GM11168 (cell line): ENCODE data around the gene GRAMD4.

Source experiments
- in situ Hi-C: fragments of 300-500 bp; cut with MboI; formaldehyde crosslinking; loops from one replicate; pipeline ENCODE4 v1.12.0; 2022; ENCODE audit warnings: low sequenced_read_pairs; ENCODE audit not compliant: unreplicated experiment

GRAMD4 gene

DNA sequence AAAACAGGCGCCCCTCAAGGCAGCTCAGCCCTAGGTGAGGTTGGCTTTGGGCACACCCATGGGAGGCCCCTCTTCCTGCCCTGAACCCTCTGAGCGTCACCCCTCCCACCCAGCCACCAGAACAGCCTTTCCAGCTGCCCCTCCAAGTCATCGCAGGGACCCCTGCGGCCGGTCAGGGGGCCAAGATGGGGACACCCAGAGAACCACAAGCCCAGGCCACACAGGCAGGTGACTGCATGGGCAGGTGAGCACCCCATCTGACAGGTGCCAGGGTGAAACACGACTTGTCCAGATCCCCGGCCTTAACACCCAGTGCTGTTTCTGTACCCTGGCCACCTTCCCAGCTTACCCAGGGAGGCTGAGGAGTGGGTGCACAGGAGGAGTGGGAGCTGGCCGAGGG is 24.6 kb upstream of the GRAMD4 start:
- in situ Hi-C loops: no loop called here

DNA sequence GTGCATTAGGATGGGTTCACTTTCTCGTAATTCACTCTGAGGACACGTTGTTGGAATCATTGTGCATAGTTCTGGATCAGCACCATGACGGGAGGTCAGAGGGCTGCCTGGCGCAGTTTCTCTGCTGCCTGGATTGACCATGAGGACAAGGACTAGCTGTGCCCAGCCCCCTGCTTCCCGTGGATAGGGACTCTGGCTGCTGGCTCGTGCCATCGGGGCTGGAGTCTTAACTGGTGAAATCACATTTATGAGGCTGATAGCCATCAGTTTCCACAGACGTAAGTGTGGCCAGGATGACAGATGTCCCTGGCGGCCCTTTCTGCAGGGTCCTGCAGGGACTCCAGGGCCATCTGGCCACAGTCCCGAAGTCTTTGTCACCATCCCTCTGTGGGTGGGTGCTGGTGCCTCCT is 24.1 kb upstream of the GRAMD4 start:
- in situ Hi-C loops: no loop called here

DNA sequence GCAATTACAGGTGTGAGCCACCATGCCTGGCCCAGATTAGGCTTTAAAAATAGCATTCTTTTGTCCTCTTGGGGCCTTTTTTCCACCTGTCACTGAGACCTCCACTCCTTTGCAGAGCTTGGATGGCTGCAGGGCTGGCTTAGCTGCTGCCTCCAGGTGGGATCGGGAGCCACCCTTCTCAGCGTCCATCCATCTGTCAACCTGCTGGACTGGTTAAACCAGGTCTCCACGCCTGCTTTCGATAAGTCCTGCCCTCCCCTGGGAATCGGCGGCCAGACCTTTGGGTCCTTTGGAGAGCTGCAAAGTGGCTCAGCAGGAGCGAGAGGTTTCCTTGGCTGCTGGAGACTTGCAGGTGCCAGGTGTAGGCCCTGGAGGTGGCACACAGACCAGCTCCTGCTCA is 23.4 kb upstream of the GRAMD4 start:
- in situ Hi-C loops: no loop called here

DNA sequence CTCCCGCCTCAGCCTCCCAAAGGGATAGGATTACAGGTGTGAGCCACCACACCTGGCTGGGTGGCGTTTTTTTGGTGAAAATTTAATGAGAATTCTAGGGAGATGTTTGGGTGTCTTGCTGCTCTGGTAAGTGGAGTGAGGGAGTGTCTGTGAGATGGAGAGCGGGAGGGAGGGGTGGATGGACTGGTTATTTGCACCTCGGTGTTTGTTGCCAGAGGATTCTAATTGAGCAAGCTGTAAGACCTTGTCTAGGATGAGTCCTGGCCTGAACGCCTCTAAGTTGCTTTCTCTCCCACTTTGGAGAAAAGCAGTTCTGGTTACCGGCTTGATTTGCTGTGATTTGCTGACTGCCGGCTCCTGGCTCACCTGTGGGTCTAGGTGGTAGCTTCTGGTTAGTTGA is 22.0 kb upstream of the GRAMD4 start:
- in situ Hi-C loops: no loop called here

DNA sequence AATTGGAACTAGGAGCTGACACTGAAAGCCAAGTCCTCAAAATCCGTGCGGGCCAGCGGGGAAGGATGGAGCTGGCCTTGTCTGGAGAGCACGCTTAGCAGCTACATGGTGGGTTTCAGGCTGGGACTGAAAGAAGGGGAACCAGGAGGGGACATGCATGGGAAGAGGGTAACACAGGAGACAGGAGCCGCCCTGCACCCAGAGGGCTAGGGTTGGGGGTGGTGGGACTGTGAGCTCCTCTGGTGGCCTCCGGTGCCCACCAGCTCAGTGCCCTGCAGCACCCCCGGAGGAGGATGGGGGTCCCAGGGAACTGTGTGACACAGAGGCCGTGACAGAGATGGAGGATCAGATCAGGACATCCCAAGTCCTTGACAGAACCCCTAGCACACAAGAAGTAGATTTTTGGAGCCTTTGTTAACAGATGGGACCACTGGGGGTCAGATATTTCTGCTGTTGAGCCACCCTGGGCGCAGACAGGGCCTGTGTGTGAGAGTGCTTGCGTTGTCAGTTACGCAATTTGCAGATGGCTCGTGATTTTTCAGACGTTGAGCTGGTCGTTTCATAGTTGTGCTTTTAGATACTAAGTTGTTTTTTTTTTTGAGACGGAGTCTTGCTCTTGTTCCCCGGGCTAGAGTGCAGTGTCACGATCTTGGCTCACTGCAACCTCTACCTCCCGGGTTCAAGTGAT is 21.3 kb upstream of the GRAMD4 start:
- in situ Hi-C loops: no loop called here

DNA sequence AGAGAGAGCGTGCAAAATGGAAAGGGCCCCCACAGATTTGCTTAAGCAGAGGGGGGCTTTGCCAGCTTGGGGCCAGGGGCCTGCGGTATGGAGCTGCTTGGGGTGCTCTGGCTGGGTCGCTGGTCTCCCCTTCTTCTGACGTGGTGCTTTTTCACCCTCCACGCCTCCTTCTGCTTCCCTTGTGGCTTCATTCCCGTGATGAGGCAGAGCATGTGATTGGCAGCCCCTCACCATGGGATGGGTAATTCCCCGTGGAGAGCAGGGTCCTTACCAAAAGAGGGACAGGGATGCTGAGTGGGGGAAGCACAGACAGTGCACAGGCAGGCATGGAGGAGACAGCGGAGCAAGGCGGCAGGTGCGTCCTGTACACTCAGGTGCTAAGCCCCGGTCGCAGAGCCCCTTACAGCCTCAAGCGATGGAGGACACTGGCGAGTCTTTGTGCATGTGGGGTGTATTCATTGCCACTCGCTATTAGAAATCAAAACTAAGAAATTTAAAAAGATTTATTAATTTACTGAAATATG is 19.9 kb upstream of the GRAMD4 start:
- in situ Hi-C loops: no loop called here

DNA sequence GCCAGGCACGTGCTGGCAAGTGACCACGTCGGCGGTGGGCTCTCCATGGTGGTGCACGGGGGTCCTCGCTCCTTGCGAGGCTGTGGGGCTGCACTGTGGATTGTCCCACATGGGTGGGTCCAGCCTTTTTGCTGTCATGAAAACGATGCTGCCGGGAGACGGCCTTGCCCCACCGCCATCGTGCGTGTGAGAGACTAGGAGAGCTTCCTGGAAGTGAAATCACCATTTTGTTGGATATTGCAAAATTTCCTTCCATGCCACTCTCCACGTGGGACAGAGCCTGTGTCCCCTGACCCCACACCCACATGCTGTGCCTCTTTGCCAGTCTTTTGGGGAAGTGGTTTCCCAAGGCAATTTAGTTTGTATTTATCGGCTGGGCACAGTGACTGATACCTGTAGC is 18.2 kb upstream of the GRAMD4 start:
- in situ Hi-C loops: no loop called here

DNA sequence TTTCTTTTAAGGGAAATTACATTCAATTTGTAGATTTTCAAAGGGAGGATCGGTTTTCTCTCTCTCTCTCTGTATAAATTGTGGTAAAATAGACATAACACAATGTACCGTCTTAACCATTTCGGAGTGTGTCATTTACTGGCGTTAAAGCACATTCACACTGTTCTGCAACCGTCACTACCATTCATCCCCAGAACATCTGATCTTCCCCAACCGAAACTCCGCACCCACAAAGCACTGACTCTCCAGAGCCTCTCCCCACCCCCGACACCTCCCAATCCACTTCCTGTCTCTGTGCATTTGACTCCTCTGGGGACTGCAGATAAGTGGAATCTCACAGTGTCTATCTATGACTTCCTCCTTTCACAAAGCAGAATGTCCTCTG is 15.9 kb upstream of the GRAMD4 start:
- in situ Hi-C loops: no loop called here

DNA sequence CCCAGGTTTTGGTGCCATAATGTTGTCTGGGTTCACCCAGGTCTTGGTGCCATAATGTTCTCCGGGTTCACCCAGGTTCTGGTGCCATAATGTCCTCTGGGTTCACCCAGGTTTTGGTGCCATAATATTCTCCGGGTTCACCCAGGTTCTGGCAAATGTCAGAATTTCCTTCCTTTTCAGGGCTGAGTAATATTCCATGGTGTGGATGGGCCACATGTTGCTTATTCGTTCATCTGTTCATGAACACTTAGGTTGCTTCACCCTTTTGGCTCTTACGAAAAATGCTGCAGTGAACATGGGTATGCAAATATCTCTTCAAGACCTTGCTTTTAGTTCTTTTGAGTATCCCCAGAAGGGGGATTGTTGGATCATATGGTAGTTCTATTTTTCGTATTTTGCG is 15.1 kb upstream of the GRAMD4 start:
- in situ Hi-C loops: no loop called here

DNA sequence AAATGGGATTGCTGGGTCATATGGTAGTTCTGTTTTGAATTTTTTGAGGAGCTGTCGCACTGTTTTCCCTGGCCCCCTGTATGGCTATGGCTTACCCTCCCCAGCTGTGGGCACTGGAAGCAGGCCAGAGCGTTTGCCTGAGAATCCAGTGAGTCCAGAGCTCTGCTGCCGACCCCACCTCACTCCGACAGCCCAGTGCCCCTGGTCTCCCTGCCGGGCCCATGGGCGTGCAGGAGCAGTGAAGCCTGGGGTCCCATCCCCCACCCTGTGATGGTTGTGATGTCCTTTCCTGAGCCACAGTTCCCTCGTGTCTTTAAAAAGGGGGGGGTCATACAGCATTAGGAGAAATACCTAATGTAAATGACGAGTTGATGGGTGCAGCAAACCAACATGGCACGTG is 13.3 kb upstream of the GRAMD4 start:
- in situ Hi-C loops: no loop called here

DNA sequence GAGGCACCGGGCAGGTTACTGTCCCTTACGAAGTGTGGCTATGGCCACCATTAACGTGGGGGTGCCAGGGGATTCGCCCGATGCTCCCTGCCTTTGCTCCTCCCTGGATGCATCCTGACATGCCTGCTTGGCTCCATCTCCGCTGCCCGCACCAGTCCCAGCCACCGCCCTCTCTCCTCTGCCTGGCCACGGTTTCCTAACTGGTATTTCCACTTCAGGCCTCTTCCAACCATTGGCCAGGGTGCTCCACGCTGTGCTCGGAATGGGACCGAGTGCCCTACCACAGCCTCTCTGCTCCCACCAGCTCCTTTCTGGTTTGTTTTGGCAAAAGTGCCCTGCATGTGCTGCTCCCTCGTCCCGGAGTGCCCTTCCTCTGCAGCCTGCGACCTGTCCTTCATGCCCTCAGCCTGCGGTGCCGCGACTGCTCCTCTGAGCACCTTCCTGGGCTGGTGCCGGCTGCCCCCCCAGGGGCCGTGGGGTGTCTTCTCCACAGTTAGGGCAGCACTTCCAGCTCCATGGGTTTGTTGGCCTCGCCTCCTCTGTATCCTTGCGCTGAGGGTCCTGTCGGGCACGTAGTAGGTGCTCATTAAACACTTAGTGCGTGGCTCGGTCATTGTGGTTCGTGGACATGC is 12.6 kb upstream of the GRAMD4 start:
- in situ Hi-C loops: no loop called here

DNA sequence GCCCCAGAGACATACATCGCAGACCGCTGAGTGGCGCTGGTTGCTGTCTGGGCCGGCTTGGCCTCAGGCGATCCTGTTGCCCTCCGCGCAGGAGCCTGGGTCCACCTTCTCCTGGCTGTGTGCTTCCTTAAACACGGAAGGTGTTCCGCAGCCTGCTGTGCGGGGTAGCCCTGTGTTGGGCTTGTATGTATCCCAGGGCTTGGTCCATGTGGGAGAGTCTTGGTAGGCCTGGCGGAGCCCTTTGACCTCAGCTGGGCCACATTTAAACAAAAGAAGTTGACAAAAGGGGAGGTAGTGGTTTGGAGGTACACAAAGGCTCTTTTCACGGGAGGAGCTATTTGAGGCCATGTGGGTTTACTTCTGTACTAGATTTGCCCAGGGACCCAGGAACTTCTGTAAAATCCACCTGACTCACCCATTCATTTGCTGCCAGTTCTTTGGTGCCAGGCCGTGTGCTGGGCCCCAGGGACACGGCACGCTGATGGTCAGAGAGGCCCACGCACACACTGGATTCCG is 11.0 kb upstream of the GRAMD4 start:
- in situ Hi-C loops: no loop called here

DNA sequence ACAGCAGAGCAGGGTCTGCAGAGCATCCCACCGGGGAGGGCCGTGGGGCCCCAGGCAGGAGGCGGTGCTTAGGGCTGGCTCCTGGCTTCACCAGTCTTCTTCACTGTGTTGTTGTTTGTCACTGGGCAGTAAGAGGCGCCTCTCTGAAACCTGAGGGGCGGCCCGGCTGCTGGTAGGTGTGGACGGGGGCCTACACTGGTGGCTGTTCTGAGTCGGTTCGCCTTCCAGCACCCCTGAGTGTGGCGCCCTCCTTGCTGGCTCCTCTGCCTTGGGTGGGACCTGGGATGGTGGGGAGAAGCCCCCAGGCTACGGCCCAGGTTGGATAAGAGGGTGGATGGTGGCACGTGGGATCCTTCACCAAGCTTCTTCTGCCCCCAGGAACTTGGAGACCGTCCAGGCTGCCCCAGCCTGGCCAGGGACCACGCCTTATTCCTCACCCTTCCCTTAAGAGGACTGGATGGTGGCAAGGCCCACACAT is 10.4 kb upstream of the GRAMD4 start:
- in situ Hi-C loops: no loop called here

DNA sequence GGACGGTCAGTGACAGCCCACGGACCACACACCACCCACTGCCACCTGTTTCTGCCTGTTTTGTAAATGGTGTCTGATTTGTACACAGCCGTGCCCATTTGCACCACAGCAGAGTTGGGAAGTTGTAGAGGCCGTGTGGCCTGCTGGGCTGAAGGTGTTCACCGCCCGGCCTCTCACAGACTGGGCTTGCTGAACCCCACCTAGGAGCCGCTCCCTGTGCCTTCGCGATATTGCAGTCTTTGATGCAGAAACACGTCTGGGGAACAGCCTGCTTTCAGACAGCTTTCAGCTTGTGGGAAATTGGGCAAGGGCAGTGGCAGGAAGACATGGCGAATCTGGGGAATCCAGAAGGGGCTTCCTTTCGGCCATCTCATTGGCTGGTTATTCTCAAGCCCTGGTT is 9.8 kb upstream of the GRAMD4 start:
- in situ Hi-C loops: no loop called here

DNA sequence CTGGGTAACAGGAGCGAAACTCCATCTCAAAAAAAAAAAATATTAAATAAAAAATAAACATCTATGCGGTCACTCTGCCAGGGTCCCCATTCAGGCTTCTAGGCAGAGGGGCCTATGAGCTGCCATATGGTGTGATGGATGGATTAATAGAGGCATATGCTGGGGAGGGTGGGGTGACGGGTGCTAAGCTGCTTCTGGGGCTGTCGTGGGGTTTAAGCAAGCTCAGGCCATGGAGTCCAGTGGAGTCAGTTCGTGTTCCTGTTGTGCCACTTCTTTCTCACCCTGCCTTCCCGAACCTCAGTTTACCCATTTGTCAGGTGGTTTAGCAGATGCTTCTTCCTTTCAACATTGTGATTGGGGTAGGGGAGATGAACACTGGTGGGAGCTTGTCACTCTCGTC is 9.0 kb upstream of the GRAMD4 start:
- in situ Hi-C loops: no loop called here

DNA sequence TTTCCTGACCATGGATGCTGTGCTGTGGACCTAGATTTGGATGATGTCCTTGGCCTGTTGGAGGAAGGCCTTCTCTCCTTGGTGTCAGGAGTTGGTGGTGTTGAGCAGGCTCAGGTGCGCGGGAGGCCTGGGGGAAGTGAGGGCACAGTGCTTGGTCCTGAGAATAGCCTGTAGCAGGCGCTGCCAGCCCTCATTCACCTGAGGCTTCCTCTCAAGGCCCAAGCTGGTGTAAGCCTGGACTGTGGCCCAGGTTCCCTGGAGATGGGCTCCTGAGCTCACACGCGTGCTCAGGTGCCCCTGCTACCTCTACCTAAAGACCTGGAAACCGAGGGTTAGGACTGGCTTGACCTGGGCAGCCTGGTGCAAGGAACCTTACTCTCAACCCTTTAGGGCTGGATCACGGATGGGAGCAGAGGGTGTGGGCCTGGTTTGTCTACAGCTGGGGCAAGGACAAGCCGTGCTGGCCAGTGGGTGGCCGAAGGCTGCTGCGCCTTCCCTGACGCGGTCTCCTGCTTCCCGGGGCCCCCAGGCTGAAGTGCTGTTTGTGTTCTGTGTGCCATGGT is 7.8 kb upstream of the GRAMD4 start:
- in situ Hi-C loops: no loop called here

DNA sequence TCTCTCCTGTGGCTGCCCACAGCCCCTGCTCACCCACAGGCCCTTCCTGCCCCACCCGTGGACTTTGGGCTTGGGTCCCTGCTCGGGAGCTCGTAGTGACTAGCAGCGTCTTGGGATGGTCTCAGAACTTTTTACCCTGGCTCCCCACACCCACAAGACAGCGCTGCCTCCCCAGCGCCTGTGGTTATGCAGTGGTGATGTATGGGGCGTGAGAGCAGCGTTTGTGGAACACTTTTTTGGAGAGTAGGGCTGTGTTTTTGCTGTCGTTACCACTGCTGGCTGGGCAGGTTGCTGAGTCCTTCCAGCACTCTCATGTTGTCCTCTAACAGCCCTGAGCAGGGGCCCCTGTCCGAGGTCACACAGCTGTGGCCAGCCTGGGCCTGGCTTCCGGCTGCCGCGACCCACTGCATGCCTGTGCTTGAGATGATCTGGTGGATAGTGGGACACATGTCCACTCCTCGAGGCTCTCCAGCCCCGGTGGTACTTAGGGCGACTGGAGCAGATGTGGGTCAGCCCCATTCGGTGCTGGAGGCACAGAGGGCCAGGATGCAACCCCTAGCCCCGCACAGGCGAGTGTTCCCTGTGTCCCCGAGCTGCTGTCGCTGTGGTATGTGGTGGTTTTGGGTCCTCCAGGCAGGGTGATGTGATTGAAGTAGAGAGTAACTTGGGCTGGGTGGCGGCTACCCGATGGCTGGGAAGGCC is 7.1 kb upstream of the GRAMD4 start:
- in situ Hi-C loops: no loop called here

DNA sequence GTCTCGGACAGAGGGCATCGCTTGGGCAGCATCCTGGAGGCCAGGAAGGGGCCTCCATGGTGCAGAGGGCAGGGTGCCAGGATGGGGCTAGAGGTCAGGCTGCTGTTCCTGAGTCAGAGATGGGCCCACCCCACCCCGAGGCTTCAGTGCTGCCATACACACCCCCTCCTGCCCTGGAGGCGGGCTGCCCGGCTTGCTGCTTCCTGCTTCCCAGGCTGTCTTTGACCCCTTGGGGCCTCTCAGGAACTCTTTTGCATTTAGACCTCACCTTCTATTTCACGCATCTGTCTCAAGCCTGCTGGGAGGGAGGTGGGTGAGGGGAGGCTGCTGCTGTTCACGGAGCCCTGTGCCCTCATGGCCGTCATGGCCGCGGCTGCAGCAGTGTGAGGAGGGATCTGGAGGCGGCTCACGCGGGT is 6.6 kb upstream of the GRAMD4 start:
- in situ Hi-C loops: no loop called here

DNA sequence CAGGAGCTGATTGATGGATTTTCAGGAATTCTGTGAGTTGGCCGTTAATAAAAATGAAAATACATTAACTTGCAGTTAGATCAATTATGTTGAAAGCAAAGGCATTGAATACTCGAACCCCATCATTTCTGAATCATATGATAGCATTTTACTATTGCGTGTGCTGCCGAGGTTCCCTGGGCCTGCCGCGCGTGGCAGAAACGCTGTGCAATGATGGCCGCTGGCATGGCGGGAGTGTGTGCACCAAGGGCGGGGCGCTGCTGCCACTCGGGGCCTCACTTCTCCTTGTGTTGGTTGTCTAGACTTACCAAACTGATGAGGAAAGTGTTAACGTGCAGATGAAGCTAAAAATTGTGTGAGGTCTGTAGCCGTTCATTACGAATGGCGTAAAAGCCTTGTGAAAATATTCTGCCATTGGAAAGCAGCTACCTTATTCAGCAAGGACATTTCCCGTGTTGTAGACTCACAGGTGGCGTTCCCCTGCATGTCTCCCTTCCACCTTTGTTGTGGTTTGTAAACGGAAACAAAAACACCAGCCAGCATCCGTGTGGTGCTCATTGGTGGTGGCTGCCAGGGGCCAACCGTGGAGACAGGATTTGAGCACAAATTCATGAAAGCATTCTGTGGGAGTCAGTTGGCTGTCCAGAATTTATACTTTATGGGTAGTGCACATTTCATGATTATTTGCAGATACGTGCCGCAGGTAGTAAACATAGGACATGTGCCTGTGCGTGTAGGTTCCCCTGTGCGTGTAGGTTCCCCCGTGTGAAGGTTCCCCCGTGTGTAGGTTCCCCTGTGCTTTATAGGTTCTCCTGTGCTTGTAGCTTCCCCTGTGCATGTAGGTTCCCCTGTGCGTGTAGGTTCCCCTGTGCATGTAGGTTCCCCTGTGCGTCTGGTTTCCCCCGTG is 5.9 kb upstream of the GRAMD4 start:
- in situ Hi-C loops: no loop called here
